HepG2 (cell line): ENCODE results near the gene ALCAM. TPM values are rescaled to one million over a fixed set of nuclear protein-coding genes. Genes with fewer than 3 reads are reported as not detected.
A peak's percentile ranks its signal among the peaks of the same experiment; 100 is the strongest.

Source experiments
- HIVEP1 ChIP-seq: sonication (generic); formaldehyde crosslinking; IDR thresholded peaks from 2 replicates; pipeline ENCODE4 v1.4.0; 2020; ENCODE audit warnings: mild to moderate bottlenecking, missing genetic modification reagents
- KDM4B ChIP-seq: sonication (generic); formaldehyde crosslinking; IDR thresholded peaks from 2 replicates; pipeline ENCODE4 v1.4.0; 2020; ENCODE audit warnings: missing genetic modification reagents
- KDM5B ChIP-seq: sonication (generic); formaldehyde crosslinking; IDR thresholded peaks from 2 replicates; pipeline ENCODE4 v1.4.0; 2020; ENCODE audit warnings: missing genetic modification reagents, mild to moderate bottlenecking, borderline replicate concordance
- PAF1 ChIP-seq: IDR thresholded peaks from 2 replicates; pipeline ENCODE4 v1.6.1; 2016; ENCODE audit warnings: missing genetic modification reagents, missing compliant biosample characterization
- PHF8 ChIP-seq: sonication (generic); formaldehyde crosslinking; IDR thresholded peaks from 2 replicates; pipeline ENCODE4 v1.5.0; 2020; ENCODE audit warnings: missing genetic modification reagents
- PLSCR1 ChIP-seq: sonication (generic); formaldehyde crosslinking; IDR thresholded peaks from 2 replicates; pipeline ENCODE4 v1.5.0; 2020; ENCODE audit warnings: missing genetic modification reagents, mild to moderate bottlenecking, borderline replicate concordance
- RARG ChIP-seq: sonication (generic); formaldehyde crosslinking; IDR thresholded peaks from 2 replicates; pipeline ENCODE4 v1.4.0; 2020; ENCODE audit warnings: low read depth, mild to moderate bottlenecking, missing genetic modification reagents
- RFXAP ChIP-seq: sonication (generic); formaldehyde crosslinking; IDR thresholded peaks from 2 replicates; pipeline ENCODE4 v1.4.0; 2020; ENCODE audit warnings: missing genetic modification reagents, borderline replicate concordance
- TBP ChIP-seq: sonication (generic); formaldehyde crosslinking; IDR thresholded peaks from 2 replicates; pipeline ENCODE4 v1.5.0; 2020; ENCODE audit warnings: missing genetic modification reagents
- TFAP4 ChIP-seq: sonication (generic); IDR thresholded peaks from 2 replicates; pipeline ENCODE4 v1.6.1; 2016; ENCODE audit warnings: low read depth, borderline replicate concordance
- TOE1 ChIP-seq: sonication (generic); formaldehyde crosslinking; IDR thresholded peaks from 2 replicates; pipeline ENCODE4 v1.4.0; 2020; ENCODE audit warnings: mild to moderate bottlenecking, missing genetic modification reagents
- YEATS2 ChIP-seq: sonication (generic); formaldehyde crosslinking; IDR thresholded peaks from 2 replicates; pipeline ENCODE4 v1.4.0; 2020; ENCODE audit warnings: missing genetic modification reagents, borderline replicate concordance
- ZNF430 ChIP-seq: sonication (generic); formaldehyde crosslinking; IDR thresholded peaks from 2 replicates; pipeline ENCODE4 v1.9.0; 2021; ENCODE audit warnings: mild to moderate bottlenecking, missing genetic modification reagents
- ZNF547 ChIP-seq: sonication (generic); formaldehyde crosslinking; IDR thresholded peaks from 2 replicates; pipeline ENCODE4 v1.5.1; 2020; ENCODE audit warnings: mild to moderate bottlenecking, missing genetic modification reagents
- ZNF660 ChIP-seq: sonication (generic); formaldehyde crosslinking; IDR thresholded peaks from 2 replicates; pipeline ENCODE4 v1.5.1; 2020; ENCODE audit warnings: mild to moderate bottlenecking, low read depth, missing genetic modification reagents, borderline replicate concordance
- ZNF740 ChIP-seq: sonication (generic); formaldehyde crosslinking; IDR thresholded peaks from 2 replicates; pipeline ENCODE4 v1.4.0; 2020; ENCODE audit warnings: missing genetic modification reagents
- ZSCAN29 ChIP-seq: sonication (generic); formaldehyde crosslinking; conservative IDR thresholded peaks from 2 replicates; pipeline ENCODE4 v1.4.0; 2020; ENCODE audit warnings: mild to moderate bottlenecking, missing genetic modification reagents
- polyA plus RNA-seq, 8 experiments: library from polyadenylated mRNA; depleted of rRNA in 3 of 8; stranded (reverse) in 7 of 8; unstranded in 1 of 8; fragments of >200 nt; fragmentation: Illumina TruSeq in 4 of 8; extraction: Trizol in 4 of 8; gene quantifications; 2 replicates each; pipeline versions ENCODE4 v1.2.1 to v1.2.3, GENCODE V29; 2011 to 2016; ENCODE audit warnings: low read depth in 4 of 8, missing spikeins in 1 of 8, mixed read lengths in 1 of 8; ENCODE audit not compliant: insufficient read depth in 1 of 8
- total RNA-seq, 5 experiments: library from RNA; depleted of rRNA; stranded (reverse); fragments of >200 nt; fragmentation: Illumina TruSeq; extraction: Trizol; gene quantifications; 2 replicates each; pipeline ENCODE4 v1.2.3, GENCODE V29; 2016; ENCODE audit warnings: low read depth in 1 of 5
- TF ChIP-seq, protein P1 (sequence below): sonication (generic); formaldehyde crosslinking; IDR thresholded peaks from 2 replicates; pipeline ENCODE4; 2020; ENCODE audit warnings: missing genetic modification reagents, mild to moderate bottlenecking, borderline replicate concordance
- TF ChIP-seq, protein P2 (sequence below): sonication (generic); formaldehyde crosslinking; IDR thresholded peaks from 2 replicates; pipeline ENCODE4 v1.4.0; 2020; ENCODE audit warnings: missing genetic modification reagents
- TF ChIP-seq, protein P3 (sequence below): fragments of 450-650 bp; IDR thresholded peaks from 2 replicates; pipeline ENCODE4 v1.6.1; 2016

The ALCAM gene
- total and polyA plus RNA-seq, 2 of the 13 experiments (the other 11 are each of a cell fraction or from before 2014, with no cell fraction given), result 26.0 to 33.1 TPM

GRCh38 chr3:105367406-105368213 is 901 bp downstream of the ALCAM start (continued):
- TF ChIP-seq, protein P1, sequence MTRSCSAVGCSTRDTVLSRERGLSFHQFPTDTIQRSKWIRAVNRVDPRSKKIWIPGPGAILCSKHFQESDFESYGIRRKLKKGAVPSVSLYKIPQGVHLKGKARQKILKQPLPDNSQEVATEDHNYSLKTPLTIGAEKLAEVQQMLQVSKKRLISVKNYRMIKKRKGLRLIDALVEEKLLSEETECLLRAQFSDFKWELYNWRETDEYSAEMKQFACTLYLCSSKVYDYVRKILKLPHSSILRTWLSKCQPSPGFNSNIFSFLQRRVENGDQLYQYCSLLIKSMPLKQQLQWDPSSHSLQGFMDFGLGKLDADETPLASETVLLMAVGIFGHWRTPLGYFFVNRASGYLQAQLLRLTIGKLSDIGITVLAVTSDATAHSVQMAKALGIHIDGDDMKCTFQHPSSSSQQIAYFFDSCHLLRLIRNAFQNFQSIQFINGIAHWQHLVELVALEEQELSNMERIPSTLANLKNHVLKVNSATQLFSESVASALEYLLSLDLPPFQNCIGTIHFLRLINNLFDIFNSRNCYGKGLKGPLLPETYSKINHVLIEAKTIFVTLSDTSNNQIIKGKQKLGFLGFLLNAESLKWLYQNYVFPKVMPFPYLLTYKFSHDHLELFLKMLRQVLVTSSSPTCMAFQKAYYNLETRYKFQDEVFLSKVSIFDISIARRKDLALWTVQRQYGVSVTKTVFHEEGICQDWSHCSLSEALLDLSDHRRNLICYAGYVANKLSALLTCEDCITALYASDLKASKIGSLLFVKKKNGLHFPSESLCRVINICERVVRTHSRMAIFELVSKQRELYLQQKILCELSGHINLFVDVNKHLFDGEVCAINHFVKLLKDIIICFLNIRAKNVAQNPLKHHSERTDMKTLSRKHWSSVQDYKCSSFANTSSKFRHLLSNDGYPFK (CRISPR knock-in tag), result no peak
- TF ChIP-seq ZNF430 (CRISPR knock-in tag), result no peak
- 0 out of 2 replicates have a peak, but pooled peaks have one; percentile 11 for TF ChIP-seq ZNF547
- TF ChIP-seq TOE1, result no peak
- TF ChIP-seq KDM4B (CRISPR knock-in tag), result no peak
- no peak for TF ChIP-seq PAF1 (CRISPR knock-in tag)
- peak; percentile 60; the same call in 1 of the 2 replicates for TF ChIP-seq ZNF740 (CRISPR knock-in tag)
- TF ChIP-seq TFAP4, result no peak
- no peak for TF ChIP-seq ZSCAN29 (CRISPR knock-in tag)
- TF ChIP-seq, protein P2, sequence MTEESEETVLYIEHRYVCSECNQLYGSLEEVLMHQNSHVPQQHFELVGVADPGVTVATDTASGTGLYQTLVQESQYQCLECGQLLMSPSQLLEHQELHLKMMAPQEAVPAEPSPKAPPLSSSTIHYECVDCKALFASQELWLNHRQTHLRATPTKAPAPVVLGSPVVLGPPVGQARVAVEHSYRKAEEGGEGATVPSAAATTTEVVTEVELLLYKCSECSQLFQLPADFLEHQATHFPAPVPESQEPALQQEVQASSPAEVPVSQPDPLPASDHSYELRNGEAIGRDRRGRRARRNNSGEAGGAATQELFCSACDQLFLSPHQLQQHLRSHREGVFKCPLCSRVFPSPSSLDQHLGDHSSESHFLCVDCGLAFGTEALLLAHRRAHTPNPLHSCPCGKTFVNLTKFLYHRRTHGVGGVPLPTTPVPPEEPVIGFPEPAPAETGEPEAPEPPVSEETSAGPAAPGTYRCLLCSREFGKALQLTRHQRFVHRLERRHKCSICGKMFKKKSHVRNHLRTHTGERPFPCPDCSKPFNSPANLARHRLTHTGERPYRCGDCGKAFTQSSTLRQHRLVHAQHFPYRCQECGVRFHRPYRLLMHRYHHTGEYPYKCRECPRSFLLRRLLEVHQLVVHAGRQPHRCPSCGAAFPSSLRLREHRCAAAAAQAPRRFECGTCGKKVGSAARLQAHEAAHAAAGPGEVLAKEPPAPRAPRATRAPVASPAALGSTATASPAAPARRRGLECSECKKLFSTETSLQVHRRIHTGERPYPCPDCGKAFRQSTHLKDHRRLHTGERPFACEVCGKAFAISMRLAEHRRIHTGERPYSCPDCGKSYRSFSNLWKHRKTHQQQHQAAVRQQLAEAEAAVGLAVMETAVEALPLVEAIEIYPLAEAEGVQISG (CRISPR knock-in tag), result peak; percentile 61; the same call in 1 of the 2 replicates
- TF ChIP-seq RARG (CRISPR knock-in tag), result no peak
- TF ChIP-seq PLSCR1 (CRISPR knock-in tag), result no peak
- TF ChIP-seq RFXAP (CRISPR knock-in tag), result peak; percentile 59; the same call in 1 of the 2 replicates
- TF ChIP-seq PHF8 (CRISPR knock-in tag), result peak; percentile 61; the same call in 1 of the 2 replicates
- 0 out of 2 replicates have a peak, but pooled peaks have one; percentile 11 for TF ChIP-seq KDM5B (CRISPR knock-in tag)
- TF ChIP-seq ZNF660 (CRISPR knock-in tag), result no peak
- no peak for TF ChIP-seq YEATS2
- TF ChIP-seq TBP, result no peak
- no peak for TF ChIP-seq HIVEP1 (CRISPR knock-in tag)
- TF ChIP-seq, protein P3, sequence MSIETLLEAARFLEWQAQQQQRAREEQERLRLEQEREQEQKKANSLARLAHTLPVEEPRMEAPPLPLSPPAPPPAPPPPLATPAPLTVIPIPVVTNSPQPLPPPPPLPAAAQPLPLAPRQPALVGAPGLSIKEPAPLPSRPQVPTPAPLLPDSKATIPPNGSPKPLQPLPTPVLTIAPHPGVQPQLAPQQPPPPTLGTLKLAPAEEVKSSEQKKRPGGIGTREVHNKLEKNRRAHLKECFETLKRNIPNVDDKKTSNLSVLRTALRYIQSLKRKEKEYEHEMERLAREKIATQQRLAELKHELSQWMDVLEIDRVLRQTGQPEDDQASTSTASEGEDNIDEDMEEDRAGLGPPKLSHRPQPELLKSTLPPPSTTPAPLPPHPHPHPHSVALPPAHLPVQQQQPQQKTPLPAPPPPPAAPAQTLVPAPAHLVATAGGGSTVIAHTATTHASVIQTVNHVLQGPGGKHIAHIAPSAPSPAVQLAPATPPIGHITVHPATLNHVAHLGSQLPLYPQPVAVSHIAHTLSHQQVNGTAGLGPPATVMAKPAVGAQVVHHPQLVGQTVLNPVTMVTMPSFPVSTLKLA, result no peak
